Inferior parietal cortex (tissue), 1 donor: ENCODE data around the gene CHRM1.
"Not testable (repeated sequence)": the region's sequence is repeated elsewhere in the genome, so short reads cannot be mapped to it uniquely, and the experiment has no call there.

Source experiments
- DNase-seq: peaks from one replicate; pipeline ENCODE4 v3.0.0-alpha.2; 2016; ENCODE audit errors: extremely low spot score

Gene CHRM1, protein sequence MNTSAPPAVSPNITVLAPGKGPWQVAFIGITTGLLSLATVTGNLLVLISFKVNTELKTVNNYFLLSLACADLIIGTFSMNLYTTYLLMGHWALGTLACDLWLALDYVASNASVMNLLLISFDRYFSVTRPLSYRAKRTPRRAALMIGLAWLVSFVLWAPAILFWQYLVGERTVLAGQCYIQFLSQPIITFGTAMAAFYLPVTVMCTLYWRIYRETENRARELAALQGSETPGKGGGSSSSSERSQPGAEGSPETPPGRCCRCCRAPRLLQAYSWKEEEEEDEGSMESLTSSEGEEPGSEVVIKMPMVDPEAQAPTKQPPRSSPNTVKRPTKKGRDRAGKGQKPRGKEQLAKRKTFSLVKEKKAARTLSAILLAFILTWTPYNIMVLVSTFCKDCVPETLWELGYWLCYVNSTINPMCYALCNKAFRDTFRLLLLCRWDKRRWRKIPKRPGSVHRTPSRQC

DNA sequence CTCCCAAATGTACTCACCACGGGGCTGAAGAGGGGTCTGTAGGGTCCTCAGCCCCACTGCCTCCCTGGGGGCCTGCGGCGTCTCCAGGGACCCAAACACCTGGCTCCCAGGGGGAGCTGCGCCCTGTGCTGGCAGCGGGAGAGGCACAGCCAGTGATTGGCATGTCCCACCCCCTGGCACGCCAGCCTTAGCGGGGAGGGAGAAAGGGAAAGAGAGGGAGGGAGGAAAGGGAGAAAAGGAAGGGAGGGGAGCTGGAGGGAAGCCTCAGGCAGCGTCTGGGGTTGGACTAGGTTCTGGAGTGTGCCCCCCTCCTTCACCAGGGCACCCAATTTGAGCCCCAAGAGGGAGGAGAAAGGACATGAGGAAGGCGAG lies at the start of gene CHRM1:
TSS of gene CHRM1 (minus strand) at position 163 of the 372 bp plus-strand sequence. CDS start 10,263 bp downstream, outside the sequence.
- DNase-seq: no peak

- DNase-seq: no peak
Observed at GRCh38 chr11:62965574-62965973, 44.4 kb upstream of the CHRM1 start.

GRCh38 chr11:62962391-62962790 lies 41.2 kb upstream of the CHRM1 start:
- no peak for DNase-seq

- DNase-seq: no peak
Observed at GRCh38 chr11:62961017-62961570, 39.9 kb upstream of the CHRM1 start.

GRCh38 chr11:62959422-62959980 lies 38.3 kb upstream of the CHRM1 start:
- DNase-seq: no peak

DNA sequence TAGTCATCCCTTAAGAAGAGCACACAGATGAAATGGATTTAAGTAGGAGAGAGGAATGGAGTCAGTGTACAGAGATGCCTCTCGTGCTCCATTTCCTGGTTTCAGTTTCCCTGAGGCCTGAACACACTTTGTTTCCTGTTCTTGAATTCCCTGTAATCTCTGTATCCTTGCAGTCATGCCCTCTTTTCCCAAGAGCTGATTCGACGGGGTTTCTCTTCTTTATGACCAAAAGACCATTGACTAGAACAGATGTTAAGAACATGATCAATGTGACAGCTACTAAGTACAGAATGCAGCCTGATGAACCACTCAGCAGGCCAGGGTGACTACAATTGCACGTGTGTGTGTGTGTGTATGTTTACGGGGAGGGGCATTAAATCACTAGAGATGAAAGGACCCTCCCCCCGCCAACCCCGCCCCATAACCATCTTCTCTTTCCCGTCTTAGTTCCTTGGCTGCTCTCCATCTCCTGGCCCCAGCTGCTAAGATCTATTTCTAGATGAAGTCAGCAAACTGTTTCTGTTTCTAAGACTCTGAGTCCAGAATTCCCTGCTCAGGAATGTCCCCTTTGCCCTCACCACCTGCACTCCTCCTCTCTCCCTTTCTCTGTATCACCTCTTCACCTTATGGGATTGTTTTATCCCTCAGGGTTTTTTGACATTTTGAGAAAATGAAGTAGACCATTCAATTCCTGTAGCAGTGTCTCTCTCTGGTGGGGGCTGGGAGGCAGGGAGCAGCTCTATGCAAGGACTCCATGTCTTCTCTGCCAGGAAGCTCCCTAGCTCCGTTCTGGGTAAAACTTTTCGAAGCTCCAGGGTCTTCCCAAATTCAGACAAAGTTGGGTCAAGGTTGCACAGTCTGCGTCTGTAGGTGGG lies 37.6 kb upstream of the CHRM1 start:
- DNase-seq: peak; percentile 20

DNA sequence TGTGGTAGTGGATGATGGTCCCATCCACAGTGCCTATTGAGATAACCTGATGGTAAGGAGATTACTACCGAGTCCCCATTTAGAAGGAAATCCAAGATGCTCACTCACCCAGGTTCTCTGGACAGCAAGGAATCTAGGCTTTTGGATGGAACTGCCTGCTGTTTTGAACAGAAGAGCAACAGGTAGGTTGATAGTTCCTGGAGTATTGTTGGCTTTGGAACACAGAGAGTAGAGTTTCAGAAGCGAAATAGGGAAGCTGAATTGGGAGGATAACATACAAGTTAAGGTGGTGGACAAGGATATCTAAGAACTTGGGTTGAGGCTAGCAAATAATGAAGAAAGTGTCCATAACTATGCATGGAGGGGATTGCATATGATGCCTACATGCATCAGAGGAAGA lies 36.0 kb upstream of the CHRM1 start:
- DNase-seq: no peak

DNA sequence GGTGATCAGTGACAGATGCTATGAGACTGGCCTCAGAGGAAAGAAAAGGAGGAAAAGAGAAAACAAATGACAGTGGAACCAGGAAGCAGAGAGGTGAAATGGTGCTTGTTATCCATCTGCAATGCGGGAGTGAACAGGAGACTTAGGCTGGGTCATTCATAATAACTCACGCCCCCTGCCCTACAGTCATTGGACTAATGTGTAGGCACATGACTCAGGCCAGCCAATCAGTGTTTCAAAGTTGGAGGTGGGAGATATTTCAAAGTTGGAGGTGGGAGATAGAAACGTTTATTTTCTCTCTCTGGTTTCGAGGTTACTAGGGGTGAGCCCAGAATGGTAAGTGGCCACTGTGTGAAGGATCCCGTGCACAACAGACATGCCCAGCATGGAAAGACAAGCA lies 33.3 kb upstream of the CHRM1 start:
- DNase-seq: no peak

- DNase-seq: no peak
Observed at GRCh38 chr11:62953811-62954210, 32.6 kb upstream of the CHRM1 start.

DNA sequence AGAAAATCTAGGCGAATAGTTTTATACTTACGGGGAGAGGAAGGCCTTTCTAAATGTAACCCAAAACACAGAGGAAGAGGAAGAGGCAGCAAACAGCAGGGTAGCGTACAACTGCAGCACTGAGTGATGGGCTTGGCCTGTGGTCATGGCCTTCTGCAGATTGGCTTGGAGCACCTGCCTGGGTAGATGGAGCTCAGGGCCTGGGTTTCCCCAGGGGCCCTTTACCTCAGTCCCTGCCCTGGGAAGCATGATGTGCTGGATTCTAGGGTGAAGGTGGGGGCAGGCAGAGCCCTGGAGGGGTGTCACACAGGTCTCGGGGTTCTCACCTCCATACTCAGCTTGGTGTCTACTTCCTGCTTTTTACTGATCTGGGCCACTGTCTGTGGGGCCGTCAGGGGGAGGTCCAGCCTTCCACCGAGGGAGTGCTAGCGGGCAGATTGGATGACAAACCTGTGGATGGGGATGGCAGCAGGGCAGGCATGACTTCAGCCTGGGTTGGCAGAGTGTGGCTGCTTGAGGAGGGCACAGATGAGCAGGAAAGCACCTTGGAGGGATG lies 27.7 kb upstream of the CHRM1 start:
- no peak for DNase-seq

- not testable (repeated sequence) for DNase-seq
Observed at GRCh38 chr11:62945538-62945937, 24.4 kb upstream of the CHRM1 start.

DNA sequence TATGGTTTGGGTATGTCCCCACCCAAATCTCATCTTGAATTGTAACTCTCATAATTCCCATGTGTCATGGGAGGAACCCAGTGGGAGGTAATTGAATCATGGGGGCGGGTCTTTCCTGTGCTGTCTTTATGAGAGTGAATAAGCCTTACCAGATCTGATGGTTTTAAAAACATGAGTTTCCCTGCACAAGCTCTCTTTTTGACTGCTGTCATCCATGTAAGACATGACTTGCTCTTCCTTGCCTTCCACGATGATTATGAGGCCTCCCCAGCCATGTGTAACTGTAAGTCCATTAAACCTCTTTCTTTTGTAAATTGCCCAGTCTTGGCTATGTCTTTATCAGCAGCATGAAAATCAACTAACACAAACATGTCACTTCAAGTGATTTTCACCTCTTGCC lies 16.4 kb upstream of the CHRM1 start:
- not testable (repeated sequence) for DNase-seq

DNA sequence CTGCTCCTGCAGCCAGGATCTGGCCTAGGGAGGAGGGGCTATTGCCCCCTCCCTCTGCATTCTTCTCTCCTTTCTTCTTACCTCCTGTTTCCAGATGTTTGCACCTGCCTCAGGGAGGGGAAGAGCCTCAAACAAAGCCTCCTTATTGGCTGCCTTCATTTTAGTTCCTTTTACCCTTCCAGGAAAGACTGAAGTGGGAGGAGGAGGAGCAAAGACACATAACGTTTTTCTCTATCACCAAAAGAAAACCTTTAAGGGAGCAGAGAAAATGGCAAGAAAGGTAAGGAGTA lies 13.3 kb upstream of the CHRM1 start:
- no peak for DNase-seq

GRCh38 chr11:62933750-62934495 lies 12.8 kb upstream of the CHRM1 start:
- no peak for DNase-seq

GRCh38 chr11:62933285-62933684 lies 12.1 kb upstream of the CHRM1 start:
- DNase-seq: no peak

- DNase-seq: no peak
Observed at GRCh38 chr11:62931499-62932278, 10.5 kb upstream of the CHRM1 start.

- no peak for DNase-seq
Observed at GRCh38 chr11:62930666-62931065, 9.5 kb upstream of the CHRM1 start.

DNA sequence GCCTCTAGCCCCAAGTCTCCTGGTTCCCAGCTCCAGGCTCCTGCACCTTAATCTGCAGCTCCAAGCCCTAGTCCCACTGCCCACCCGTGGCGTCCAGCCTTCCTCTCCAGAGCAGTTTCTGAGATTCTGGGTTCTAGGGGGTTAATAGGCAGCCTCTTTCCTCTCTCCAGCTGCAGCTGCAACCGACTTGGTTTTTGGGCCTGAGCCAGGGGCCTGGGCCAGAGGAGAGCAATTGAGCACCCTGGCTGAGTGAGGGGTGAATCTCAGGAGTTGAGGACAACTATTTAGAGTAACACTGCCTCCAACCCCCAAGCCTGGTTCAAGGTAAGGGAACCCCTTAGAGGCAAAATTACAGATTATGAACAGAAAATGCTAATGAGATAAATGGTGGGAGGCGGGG lies 9.0 kb upstream of the CHRM1 start:
- no peak for DNase-seq

- no peak for DNase-seq
Observed at GRCh38 chr11:62928011-62928410, 6.8 kb upstream of the CHRM1 start.

DNA sequence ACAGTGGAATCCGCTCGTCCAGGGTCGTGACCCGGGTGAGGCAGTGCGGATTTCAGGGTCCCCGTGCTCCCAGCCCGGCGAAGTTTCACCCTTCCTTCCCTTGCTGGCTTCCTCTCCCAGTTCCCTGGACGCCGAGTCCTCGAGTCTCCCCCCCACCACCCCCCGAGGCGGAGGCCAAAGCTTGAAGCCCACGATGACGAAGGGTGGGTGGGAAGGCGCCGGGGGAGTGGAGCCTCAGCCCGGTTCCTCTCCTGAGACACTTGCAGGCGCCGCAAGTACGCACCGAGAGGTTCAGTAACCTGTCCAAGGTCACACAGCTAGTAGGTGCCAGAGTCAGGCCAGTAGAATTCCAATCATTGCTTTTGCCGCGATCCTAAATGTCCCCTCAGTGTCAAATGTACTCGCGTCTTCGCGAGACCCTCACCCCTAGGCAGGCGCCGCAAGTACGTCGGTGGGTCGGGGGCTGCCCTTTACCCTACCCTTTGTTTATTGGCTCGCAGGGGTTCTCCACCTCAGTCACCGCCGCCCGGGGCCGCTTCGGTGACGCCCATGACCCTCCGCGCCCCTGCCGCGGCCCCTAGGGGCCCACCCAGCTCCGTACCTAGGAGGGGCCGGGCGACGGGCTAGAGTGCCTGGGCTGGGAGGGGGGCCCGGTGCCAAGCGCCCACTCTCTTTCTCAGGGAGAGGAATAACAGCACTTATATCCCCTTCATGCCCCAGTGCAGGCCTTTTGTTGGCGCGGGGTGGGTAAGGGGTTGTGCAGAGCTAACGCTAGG lies 5.7 kb upstream of the CHRM1 start:
- no peak for DNase-seq
